NT2/D1 (cell line): Measurements from ENCODE around the gene DENND1B.

Experiments
- SUZ12 ChIP-seq: IDR thresholded peaks from 2 replicates; pipeline ENCODE4 v1.6.1; 2011; ENCODE audit not compliant: insufficient read length, insufficient read depth; ENCODE audit errors: extremely low read depth
- YY1 ChIP-seq: IDR thresholded peaks from 2 replicates; pipeline ENCODE4 v1.6.1; 2011; ENCODE audit not compliant: insufficient read length, insufficient read depth

DNA sequence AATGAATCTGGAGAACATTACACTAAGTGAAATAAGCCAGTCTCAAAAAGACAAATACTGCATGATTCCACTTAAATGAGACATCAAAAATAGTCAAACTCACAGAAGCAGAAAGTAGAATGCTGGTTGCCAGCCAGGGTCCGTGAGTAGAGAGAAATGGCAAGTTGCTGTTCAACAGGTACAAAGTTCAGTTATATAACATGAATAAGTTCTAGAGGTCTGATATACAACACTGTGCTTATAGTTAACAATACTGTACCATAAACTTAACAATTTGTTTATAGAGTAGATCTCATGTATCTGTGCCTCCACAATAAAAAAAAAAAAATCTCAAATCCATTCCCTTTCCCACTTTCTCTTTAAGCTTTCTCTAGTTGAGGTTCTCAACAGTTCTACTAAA lies 83.5 kb downstream of the DENND1B start:
- TF ChIP-seq YY1, result no peak
- TF ChIP-seq SUZ12, result no peak
